HG03103 (cell line): ENCODE data around the gene PRKCQ.

Source experiments
- ATAC-seq: cut with Tn5 transposase; IDR thresholded peaks from one replicate; pipeline ENCODE4 v1.9.1; 2021; ENCODE audit warnings: low read depth; ENCODE audit not compliant: unreplicated experiment

The PRKCQ gene

DNA sequence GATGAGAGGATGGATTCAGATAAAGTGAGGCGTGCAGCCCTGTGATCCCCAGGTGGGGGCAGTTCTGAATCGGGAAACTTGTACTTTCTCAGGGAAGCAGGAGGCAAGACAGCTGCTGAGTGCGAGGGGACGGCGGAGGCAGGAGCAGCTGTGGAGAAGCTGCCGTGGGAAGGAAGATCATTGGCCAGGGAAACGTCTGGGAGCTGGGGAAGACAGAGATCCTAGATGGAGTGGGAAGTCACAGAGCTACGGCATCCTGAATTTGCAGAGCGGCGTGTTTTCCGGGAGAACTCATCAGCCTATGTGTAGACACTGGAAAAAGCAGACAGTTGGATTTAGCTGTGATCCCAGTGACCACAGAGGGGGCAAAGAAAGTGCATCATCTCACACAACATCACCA, 9.2 kb downstream of the PRKCQ start:
- no peak for ATAC-seq

DNA sequence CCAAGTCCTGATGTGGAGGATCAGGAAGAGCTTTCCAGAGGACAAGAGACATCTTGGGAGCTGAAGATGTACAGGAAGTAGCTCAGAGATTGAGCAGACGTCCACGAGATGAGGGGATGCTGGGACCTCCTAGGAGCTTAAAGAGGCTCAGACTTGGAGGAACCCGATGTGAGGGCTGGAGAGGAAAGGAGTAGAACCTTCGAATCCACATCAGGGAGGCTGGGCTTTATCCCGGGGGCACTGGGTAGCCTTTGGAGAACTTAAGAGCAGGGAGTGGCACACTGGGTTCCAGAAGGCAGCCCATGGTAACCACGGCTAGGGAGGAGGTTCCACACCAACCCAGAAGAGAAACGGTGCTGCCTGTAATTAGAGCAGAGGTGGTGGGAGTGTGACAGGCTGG, 10.8 kb downstream of the PRKCQ start:
- ATAC-seq: no peak

DNA sequence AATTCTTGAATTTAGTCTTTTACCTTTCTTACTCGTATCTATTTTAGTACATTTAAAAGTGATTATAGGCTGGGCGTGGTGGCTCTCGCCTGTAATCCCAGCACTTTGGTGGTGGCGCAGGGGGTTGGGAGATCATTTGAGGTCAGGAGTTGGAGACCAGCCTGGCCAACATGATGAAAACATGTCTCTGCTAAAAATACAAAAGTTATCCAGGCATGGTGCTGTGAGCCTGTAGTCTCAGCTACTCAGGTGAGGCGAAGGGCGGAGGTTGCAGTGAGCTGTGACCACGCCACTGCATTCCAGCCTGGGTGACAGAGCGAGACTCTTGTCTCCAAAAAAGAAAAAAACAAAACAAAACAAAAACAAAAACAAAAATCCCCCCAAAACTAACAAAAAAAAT, 12.2 kb downstream of the PRKCQ start:
- no peak for ATAC-seq

DNA sequence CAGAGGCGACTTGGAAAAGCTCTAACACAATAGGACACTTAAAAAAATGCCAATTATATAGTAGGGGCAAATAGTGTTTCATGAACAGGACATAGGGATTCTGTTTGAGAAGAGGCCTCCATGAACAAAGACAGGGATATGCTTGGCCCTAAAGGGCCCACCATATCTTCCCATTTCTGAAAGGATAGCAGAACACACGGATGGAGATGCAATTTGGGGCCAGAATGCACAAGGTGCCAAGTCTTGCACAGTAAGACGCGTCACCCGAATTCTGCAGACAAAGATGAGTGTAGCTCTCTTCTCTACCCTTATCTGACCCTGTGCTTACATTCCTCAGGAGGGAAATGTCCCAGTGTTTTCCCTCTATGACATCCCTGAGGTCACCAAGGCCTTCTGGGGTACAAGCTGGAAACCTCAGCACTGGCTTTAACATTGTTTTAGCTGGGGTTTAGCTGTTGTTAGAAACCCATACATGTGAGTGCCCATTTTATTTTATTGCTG, 12.8 kb downstream of the PRKCQ start:
- no peak for ATAC-seq

DNA sequence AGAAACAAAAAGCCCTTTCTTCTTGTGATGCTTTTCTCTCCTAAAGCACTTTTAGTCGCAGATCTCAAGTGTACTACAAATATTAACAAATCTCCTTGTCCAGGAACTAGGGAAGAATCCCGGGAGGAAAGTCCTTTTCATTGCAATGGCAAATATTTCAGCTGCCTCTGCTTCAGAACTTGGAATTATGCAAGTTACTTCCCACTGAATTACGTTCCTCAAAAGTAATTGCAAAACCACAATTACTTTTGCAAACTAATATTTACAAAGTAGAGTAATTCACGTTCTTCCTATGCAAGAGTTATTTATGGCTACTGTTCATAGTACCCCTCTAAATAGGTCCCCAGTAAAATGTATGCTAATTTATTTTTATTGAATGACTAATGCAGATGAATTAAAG, 14.5 kb downstream of the PRKCQ start:
- ATAC-seq: no peak

DNA sequence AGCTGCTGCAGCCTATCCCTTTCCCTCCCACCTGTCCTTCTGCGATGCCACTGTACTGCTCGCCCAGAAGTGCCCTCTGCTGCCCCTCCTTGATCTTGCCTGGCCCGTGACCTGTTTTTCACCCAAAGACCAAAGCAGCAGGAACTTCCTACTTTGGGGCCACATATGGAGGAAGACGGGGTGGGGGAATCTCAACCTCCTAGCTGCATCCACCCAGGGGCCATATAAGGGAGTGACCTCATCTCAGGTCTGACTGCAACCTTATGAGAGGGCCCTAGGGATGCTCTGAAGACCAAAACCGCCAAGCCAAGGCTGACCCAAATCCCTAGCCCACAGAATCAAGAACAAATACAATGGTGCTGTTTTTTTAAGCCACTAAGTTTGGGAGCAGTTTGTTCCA, 15.7 kb downstream of the PRKCQ start:
- ATAC-seq: no peak

DNA sequence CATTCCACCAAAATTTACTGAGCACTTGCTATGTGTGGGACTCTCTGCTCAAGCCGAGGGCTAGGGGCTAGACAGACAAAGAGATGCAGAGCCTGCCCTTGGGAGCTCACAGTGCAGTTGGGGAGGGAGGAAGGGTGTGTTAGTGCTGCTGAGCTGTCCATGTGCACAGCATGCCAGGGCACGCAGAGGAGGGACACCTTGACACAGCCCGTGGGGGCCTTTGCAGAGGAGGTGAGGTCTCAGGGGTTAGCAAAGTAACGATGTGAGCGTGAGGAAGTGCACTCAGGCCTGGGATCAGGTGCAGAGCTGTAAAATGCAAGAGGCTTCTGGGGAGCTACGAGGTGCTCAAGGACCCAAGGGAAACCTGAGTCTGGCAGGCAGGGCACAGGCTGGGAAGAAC, 16.3 kb downstream of the PRKCQ start:
- no peak for ATAC-seq

DNA sequence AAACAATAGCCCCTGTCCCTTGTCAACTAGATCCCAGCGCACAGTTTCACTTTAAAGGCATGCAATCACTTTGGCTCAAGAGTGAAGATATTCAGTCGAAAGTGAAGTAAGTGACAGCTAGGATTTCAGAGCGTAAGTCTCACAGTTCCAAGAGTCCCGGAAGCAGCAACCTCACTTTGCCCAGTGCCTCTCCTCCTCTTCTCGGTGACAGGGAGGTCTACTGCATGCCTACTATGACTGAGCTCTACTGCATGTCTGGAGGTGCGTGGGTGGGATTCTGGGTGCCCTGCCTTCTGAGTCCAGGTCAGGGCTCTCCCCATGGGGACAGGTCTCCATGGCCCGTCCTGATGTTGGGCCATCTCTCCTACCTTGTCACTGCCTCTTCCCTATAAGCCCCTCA, 17.0 kb downstream of the PRKCQ start:
- ATAC-seq: no peak

DNA sequence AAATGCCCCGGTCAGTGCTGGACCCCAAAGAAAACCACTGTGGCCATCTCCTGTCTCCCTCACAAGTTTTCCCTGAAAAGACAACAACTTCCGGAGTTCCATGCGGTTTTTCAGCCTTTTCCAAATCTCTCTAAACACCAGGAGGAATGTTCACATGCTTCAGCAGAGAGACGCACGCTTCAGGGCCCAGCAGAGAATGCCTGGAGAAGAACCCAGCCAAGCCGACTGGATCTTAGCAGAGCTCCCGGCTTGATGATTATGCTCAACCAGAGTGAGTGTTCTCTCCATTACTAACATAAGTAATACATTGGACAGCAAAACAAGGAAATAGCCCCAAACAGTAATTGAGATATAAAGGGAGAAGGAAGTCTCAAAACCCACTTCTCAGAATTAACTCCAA, 17.9 kb downstream of the PRKCQ start:
- no peak for ATAC-seq

DNA sequence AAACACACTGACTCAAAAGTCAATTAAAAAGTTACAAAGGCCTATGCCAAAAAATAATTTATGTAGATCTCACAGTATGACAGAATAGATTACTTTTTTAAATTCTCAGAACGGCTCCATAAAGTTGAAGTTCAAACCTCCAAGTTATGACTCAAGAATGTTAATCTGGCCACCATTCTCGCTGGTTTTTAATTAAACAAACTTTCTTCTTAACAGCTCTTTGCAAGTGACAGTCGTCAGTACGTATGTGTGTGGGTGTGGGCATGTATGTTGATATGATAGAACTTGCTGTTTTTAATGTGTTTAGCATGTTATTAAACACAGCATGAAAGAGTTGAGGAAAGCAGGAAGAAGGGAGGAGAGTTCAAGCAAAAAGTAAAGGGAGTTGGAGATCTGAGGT, 18.5 kb downstream of the PRKCQ start:
- ATAC-seq: no peak

DNA sequence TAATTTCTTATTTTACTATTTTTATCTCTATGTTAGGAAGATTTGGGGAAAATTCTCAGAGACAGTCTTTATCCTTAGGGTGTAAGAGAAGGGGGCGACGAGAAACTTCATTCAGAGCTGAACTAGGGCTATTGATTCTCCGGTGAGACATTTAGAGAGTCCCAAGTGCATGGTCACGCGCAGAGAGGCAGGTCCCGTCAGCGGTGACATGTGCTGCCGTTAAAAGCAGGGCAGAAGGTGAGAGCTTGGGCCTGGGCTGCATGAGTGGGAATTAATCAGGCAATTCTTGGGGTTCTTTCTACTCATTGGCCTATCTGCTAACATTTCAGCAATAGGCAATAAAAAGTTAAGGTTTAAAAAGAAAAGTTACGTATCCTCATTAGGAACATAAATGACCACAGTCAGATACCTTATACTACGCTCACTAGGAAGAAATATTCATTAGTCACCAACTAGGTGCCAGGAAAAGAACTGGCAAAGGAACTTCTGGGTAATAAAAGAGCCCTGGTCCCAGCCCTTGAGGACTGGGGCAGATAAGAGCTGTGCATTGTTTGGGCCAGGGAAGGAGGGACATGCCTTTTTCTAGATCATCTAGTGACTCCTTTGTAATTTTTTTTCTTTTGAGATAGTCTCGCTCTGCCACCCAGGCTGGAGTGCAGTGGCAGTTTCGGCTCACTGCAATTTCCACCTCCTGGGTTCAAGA, 21.2 kb downstream of the PRKCQ start:
- ATAC-seq: no peak

DNA sequence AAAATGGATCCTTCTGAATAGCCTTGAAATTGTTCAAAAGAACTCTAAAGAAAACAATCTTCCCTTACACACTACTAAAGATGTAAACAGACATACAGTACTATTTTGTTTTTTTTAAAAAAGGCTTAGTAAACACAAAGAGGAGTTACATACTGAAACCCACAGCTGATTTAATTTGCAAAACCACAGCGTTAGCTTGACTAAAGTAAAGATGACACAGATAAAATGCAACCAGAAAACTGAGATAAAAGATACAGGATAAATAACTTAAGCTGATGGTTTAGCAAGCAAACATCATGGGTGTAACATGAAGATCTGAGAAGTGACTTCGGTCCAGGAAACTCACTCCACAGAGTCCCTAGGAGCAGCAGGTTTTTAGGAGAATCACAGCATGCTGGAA, 21.8 kb downstream of the PRKCQ start:
- ATAC-seq: no peak

DNA sequence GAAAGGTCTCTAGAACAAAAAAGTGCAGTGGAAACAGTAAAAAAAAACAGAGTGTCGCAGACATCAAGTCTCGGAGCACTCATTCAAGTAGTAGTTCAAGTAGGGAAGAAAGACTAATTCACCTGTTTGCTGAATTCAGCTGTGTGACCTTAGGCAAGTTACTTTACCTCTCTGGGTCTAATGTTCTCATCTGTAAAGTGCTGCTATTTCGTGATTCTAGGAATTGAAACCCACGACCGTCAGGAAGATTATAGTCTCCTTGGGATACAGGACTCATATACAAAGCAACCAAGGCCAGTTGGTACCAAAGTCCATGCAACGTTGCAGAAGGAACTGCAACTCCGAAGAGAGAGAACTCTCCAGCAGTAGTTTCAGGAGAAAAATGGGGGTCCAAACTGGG, 26.1 kb downstream of the PRKCQ start:
- no peak for ATAC-seq

DNA sequence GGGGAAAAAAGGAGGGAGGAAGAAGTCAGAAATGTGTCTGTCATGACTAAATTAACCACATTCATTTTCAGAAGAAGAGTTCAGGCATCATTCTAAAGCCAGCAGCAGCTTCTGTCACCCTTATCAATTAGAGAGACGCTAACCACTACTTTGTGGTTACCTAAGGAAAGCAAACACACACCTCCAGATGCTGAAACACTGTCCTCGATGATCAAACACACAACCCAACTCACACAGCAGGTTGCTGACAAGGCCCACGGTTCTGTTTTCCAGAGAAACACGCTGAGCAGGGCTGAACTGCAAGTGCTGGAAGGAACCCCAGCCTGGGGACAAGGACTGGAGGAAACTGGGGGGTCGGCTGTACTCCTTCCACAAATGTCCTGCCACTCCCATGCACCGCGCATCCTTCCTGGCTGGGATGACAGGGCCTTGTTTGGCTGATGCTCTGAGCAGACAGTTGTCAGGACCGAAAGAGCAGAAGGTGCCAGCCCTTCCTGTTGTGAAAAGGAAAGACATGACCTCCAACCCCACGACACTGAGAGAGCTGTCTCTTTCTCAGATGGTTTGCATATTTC, 36.6 kb downstream of the PRKCQ start:
- ATAC-seq: no peak

DNA sequence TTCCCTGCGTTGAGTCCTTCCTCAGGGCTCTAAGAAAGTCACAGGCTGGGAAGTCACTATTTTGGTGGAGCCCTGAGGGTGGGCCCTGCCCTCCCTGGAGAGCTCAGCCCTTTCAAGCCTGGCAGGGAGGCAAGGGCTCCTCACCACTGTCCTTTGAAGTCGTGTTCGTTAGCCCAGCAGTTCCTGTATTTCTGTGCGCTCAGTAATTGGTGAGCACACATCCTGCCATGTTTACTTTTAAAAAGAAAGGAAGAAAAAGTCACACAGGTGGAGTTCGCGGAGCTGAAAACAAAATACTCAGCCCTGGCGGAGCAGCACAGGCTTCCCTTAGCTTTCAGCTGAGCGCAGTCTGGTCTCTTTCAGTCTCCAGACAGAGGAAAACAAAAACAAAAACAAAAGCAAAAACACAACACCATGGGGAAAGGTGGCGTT, 37.1 kb downstream of the PRKCQ start:
- no peak for ATAC-seq

DNA sequence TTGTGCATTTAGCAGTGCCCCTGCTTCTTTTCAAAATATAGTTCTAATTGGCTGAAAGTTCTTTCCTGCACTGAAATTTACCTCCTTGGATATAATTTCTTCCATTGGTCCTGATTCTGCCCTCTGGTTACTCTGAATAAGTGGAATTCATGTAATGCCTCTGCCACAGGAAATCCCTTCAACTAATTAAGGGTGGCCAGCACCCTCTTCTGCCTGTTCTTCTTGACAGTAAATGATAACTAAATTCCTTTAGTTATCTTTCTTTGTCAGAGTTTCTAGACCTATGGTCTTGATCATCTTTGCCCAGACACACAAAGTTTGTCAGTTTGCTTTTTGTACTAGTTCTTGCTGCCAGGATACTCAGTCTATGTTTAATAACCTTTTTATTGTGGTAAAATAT, 40.2 kb downstream of the PRKCQ start:
- ATAC-seq: no peak

DNA sequence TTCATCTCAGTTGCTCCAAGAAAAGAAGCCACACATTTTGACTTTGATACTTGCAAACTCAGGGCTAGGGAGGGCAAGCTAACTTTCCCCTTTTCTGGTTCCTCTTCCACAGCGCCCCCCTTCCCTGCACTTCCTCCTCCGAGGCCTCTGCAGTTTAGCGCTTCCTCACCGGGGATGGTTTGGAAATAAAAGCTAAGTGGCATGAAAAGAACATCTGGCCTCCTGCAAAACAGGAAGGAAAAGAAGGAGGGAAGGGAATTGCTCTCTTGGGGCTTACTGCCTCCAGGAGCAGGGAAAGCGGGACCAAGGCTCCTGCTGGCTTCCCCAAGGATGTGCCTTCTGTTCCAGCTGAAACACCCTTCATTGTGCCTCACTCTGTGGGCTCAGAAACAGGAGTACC, 42.3 kb downstream of the PRKCQ start:
- ATAC-seq: no peak

DNA sequence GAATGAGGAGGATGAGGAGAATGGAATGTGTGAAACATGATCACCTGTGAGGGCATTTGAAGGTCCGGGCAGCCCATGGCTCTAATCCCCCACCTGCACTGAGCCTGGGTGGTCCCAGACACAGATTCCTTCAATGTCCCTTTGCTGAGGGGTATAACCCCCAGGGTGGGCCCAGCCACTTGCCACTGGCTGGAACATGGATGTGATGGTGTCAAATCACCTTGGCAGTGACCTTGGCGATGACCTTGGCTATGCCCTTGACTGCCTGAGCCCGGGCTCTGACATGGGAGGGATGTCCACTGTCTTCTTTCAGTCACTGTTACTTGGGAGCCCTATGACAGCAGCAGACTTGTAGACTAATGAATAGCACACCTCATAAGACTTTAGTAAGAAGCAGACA, 44.0 kb downstream of the PRKCQ start:
- no peak for ATAC-seq

DNA sequence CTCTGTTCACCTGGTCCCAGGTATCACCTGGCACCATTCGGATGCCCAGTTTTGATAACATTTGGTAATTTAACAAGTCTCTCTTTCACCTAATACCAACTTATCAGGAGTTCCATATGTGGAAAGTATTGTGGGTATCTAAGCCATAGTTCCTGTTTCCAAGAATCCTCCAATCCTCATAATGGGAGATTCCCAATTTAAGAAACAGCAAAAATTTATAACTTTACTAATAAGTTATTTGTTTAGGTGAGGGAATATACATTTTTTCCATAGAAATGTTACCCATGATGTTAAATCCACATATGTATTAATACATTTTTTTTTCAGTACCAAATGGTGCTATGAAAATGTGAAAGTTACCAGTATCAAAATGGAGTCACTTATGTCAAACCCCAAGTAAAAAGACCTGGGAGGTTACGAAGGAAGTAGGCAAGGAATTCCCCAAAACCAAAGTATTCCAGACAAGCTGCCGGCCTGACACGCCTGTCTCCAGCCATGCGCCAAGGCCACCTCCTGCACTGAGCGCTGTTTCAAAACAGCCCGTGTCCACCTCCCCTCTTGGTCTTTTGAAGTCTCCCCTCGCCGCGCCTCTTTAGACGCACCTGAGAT, 44.8 kb downstream of the PRKCQ start:
- ATAC-seq: no peak

DNA sequence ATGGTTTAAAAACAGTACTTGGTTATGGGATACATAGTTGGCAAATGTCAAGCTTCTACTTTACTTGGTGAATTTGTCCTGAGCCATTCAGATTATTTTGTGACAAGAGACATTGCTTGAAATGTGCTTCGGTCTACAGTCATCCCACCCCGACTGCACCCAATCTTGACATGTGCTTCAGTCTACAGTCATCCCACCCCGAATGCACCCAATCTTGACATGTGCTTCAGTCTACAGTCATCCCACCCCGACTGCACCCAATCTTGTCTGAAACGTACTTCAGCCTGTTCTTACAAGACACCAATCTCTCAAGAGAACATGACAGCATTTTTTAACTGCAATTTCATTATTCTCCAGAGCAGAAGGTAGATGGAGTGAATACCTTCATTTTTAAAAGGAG, 47.8 kb downstream of the PRKCQ start:
- no peak for ATAC-seq

DNA sequence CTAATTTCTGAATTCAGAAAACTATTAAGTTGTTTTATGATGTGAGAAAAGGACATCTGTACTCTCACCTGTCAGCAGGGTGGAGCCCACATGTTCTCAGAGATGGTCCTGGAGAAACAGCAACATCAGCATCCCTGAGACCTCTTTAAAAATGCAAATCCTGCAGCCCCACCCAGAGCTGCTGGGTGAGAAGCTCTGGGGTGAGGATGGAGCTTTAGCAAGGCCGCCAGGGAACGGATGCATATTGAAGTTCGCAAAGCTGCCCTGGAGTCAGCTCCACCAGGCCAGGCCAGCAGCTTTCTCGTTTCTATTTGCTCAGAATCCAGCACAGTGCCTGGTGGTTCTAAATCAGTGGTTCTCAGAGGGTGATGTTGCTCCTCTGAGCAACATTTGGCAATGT, 49.1 kb downstream of the PRKCQ start:
- no peak for ATAC-seq

DNA sequence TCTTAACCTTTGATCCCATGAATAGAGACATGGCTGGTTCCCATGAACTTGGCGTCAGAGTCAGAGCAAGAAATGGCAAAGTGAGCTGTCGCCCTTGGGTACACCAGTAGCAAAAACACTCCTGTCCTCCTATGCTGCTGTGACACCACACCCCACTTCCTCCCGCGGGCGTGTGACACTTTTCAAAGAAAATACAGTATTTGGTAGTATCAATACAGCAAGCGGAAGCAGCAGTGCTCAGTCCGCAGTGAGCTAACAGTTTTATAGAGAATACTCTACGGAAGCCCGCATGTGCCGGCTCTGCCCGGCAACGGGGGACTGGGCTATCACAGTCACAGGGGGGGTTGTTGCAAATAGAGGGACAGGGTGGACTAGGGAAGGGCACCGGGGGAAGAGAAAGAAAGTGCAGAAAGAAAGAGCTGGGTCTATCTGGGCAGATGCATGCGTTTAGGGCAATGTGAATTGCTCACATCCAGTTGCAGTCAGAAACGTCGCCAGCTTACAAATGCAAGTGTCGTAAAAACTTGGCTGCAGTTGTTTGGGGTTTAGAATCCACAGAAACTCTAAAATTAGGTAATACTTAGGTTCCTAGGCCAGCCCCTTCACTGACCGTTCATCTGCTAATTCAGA, 49.8 kb downstream of the PRKCQ start:
- ATAC-seq: no peak
